Right atrium auricular region (tissue), 2 donors: ENCODE results near the gene TMEFF2. TPM values are rescaled to one million over a fixed set of nuclear protein-coding genes. Genes with fewer than 3 reads are reported as not detected.

Experiments used
- DNase-seq: peaks from one replicate; pipeline ENCODE4 v3.0.0-alpha.2; 2019; ENCODE audit warnings: low spot score
- H3K27ac ChIP-seq, 2 donors: fragments of 200-600 bp; sonication (generic); 1 replicate in 1 of 2; 2 replicates in 1 of 2; pipeline ENCODE4 v1.5.1; 2016 to 2019
- H3K27me3 ChIP-seq, 2 donors: fragments of 200-600 bp; sonication (generic); one replicate each; pipeline versions ENCODE4 v1.5.1 to v1.6.0; 2017 to 2019
- H3K36me3 ChIP-seq: fragments of 200-600 bp; sonication (generic); one replicate; pipeline ENCODE4 v1.5.1; 2016
- H3K4me1 ChIP-seq, 2 donors: fragments of 200-600 bp; sonication (generic); one replicate each; pipeline versions ENCODE4 v1.5.1 to v1.6.0; 2017 to 2019
- H3K4me3 ChIP-seq, 2 donors: fragments of 200-600 bp; sonication (generic); 1 replicate in 1 of 2; 2 replicates in 1 of 2; pipeline ENCODE4 v1.5.1; 2017 to 2019; ENCODE audit warnings: mild to moderate bottlenecking in 1 of 2, moderate library complexity in 1 of 2
- H3K9me3 ChIP-seq, 2 donors: fragments of 200-600 bp; sonication (generic); one replicate each; pipeline ENCODE4 v1.5.1; 2019
- total RNA-seq, 2 donors: library from RNA; depleted of rRNA; stranded (reverse); fragments of >200 nt; gene quantifications; one replicate each; pipeline ENCODE4 v1.1.0, GENCODE V29; 2016
- TF ChIP-seq, protein P1 (sequence below), 2 donors: fragments of 200-600 bp; sonication (generic); IDR thresholded peaks; one replicate each; pipeline ENCODE4 v1.5.1; 2019; ENCODE audit warnings: antibody characterized with exemption in 2 of 2

The TMEFF2 gene
- total RNA-seq, 2 donors from 2014 or later, result 0.56 TPM; not detected in 1

DNA sequence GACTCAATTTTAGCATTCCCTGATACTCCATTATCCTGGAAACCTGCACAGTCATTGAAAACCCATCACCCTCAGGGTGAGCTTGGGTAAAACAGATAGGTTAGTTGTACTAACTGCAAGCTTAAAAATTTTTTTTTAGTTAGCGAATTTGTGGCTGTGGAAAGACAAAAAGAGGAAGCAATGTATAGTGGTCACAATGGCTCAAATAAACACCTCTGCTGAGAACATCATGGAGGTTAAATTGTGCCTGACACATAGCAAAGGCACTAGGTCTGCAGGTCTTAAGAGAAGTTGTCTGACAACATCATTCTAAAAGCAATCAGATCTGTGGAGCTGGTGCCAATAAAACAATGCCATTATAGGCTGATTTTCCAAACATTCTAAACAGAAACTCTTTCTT lies 263.4 kb downstream of the TMEFF2 start:
- H3K27me3 ChIP-seq, result no peaks in the 10 kb centered on the region
- no peaks in the 10 kb centered on the region for H3K9me3 ChIP-seq
- H3K4me1 ChIP-seq, result peaks cover 0 to 11% of the 10 kb centered on the region in 2 donors
- no peak overlapping the region for H3K27ac ChIP-seq
- TF ChIP-seq, protein P1, sequence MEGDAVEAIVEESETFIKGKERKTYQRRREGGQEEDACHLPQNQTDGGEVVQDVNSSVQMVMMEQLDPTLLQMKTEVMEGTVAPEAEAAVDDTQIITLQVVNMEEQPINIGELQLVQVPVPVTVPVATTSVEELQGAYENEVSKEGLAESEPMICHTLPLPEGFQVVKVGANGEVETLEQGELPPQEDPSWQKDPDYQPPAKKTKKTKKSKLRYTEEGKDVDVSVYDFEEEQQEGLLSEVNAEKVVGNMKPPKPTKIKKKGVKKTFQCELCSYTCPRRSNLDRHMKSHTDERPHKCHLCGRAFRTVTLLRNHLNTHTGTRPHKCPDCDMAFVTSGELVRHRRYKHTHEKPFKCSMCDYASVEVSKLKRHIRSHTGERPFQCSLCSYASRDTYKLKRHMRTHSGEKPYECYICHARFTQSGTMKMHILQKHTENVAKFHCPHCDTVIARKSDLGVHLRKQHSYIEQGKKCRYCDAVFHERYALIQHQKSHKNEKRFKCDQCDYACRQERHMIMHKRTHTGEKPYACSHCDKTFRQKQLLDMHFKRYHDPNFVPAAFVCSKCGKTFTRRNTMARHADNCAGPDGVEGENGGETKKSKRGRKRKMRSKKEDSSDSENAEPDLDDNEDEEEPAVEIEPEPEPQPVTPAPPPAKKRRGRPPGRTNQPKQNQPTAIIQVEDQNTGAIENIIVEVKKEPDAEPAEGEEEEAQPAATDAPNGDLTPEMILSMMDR (IDR thresholded peaks at IDR 0.05), result no peak
- H3K36me3 ChIP-seq, result no peaks in the 10 kb centered on the region
- H3K4me3 ChIP-seq, result no peak overlapping the region
- DNase-seq, result no peak

DNA sequence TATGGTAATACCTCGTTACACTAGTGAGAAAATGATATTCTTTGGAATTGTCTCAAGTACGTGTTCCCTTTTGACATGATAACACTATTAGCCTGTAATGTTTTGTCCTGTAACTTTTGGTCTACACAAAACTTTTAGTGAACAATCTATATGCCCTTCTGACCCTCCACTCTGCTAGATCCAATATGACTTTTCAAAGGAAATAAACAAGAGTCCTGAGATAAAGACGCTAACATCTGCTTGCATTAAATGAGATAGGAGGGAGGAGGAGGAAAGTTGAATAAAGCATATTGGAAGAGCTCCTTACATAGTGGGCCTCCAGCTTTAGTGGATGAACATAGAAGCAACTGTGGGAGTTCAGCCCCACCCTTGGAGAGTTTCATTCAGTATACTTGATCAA lies 264.5 kb downstream of the TMEFF2 start:
- DNase-seq, result no peak
- H3K27ac ChIP-seq, result no peak overlapping the region
- H3K27me3 ChIP-seq, result no peaks in the 10 kb centered on the region
- no peak overlapping the region for H3K4me3 ChIP-seq
- no peaks in the 10 kb centered on the region for H3K9me3 ChIP-seq
- H3K4me1 ChIP-seq, result peaks cover 0 to 11% of the 10 kb centered on the region in 2 donors
- H3K36me3 ChIP-seq, result no peaks in the 10 kb centered on the region
- TF ChIP-seq, protein P1 (IDR thresholded peaks at IDR 0.05), result no peak

DNA sequence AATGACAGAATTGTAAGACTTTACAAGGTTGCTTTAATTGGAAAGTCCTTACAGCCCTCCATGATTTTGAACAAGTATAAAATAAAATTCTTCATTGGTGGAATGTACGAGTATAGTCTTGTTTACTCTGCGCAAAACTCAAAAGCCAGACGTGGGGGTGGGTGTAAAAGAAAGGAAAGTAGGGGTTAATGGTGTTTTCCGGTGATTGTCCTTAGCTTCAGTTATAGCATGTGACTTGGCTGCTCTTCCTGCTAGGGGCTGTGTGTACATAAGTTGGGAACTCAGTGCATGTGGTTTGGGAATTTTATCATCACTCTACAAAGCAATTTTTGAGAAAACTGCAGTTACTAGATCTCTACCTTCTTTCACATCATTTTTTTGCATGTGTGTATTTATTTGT lies 265.4 kb downstream of the TMEFF2 start:
- peaks cover 0 to 11% of the 10 kb centered on the region in 2 donors for H3K4me1 ChIP-seq
- no peak overlapping the region for H3K4me3 ChIP-seq
- H3K9me3 ChIP-seq, result no peaks in the 10 kb centered on the region
- DNase-seq, result no peak
- H3K27ac ChIP-seq, result no peak overlapping the region
- H3K36me3 ChIP-seq, result no peaks in the 10 kb centered on the region
- TF ChIP-seq, protein P1 (IDR thresholded peaks at IDR 0.05), result no peak
- no peaks in the 10 kb centered on the region for H3K27me3 ChIP-seq

DNA sequence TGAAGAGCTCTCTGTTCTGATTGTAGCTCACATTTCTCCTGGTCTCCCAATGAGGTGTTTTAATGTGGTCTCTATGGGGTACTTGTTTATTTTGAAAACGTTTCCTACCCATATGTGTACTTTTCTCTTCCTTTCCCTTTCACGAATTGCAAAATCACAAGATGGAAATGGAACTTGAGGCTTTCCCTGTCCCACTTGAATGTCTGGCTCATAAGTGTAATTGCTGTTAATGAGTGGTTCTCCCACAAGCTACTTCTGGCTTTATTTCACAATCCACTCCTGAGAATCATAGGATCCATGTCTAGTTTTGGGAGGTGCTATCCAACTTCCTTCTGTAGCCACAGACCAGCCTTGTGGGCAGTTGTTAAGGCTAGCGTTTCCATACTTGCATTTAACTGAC lies 266.7 kb downstream of the TMEFF2 start:
- Histone ChIP-seq H3K27ac (no peak overlapping the region), H3K4me1 (peaks cover 0 to 11% of the 10 kb centered on the region in 2 donors), H3K9me3 (no peaks in the 10 kb centered on the region), H3K4me3 (no peak overlapping the region), H3K27me3 (no peaks in the 10 kb centered on the region), H3K36me3 (no peaks in the 10 kb centered on the region)
- TF ChIP-seq, protein P1 (IDR thresholded peaks at IDR 0.05), result no peak
- no peak for DNase-seq

DNA sequence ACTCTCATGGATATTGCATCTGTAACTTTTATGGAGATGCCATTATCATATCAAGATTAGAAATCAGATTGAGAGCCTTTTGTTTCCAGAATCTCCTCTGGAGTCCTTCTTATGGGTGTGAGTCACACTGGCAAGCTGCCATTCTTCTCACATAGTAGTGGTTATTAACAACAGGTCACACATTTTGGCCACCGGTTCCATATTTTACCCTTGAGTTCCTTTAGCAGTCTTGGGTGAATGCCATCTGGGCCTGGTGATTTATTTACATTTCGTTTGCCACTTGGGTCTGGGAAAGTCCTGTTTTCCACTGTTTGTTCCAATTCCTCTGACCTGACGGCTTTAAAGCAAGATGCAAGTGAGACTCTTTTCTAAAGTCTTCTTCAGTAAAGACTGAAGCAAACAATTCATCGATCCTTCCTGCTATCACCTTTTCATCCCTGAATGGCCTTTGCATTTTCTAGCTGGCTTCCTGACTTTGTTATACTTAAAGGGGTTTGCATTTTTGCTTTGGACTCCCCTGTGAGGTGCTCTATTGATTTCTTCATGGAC lies 267.3 kb downstream of the TMEFF2 start:
- DNase-seq, result no peak
- TF ChIP-seq, protein P1 (IDR thresholded peaks at IDR 0.05), result no peak
- Histone ChIP-seq H3K36me3 (no peaks in the 10 kb centered on the region), H3K9me3 (no peaks in the 10 kb centered on the region), H3K27ac (no peak overlapping the region), H3K4me1 (peaks cover 0 to 11% of the 10 kb centered on the region in 2 donors), H3K4me3 (no peak overlapping the region), H3K27me3 (no peaks in the 10 kb centered on the region)

DNA sequence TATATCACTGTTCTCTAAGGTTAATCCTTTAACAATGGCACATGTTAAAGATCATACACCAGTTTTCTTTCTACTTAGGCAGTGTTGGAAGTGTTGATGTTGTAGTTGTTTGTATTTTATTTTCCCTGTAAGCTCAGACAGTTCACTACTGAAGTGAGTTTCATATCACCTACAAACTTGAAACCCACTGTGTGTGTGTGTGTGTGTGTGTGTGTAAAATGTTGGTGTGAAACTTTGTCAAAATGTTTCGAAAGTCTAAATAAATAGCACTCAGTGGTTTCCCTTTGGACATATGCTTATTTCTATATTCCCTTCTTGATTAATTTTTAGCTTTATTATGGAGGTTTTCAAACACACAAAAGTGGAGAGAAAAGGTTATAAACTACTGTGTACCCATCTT lies 268.1 kb downstream of the TMEFF2 start:
- Histone ChIP-seq H3K4me3 (no peak overlapping the region), H3K9me3 (no peaks in the 10 kb centered on the region), H3K4me1 (peaks cover 0 to 11% of the 10 kb centered on the region in 2 donors), H3K27ac (no peak overlapping the region), H3K36me3 (no peaks in the 10 kb centered on the region), H3K27me3 (no peaks in the 10 kb centered on the region)
- TF ChIP-seq, protein P1 (IDR thresholded peaks at IDR 0.05), result no peak
- no peak for DNase-seq
